Hepatic stellate cell (primary cell): ENCODE data around the gene MAP4K2.
"Not testable (repeated sequence)": the region's sequence is repeated elsewhere in the genome, so short reads cannot be mapped to it uniquely, and the experiment has no call there.

ENCODE experiments used
- DNase-seq: peaks from one replicate; pipeline ENCODE4 v3.0.0; 2011; ENCODE audit warnings: low spot score

The MAP4K2 gene

DNA sequence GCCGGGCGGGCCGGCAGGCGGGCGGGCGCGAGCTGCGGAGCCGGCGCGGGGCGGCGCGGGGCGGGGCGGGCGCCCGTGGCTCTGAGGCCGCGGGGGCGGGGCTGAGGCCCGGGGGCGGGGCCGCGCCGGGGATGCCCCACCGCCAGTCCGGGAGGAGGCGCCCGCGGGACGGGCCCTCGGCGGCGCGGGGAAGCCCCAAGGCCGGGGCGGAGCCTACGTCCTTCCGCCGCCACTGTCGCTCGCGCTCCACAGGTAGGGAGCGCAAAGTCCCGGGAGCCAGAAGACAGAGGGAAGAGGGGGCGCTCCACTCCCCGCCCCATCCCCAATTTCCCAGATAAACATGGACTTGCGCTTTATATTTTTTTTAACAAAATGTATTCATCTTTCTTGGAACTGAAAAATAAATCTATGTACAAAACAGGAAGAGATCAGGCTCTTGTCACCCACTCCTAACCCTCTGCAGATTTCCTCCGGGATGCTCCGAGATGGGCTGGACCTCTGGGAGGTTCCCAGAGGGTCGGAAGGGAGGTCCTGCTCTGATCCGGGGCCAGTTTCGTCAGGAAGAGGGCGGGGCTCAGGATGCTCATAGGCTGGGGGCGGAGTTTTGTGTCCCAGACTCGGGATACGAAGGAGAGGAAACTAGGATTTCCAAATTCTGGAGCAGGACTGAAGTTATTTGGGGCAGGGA lies at the start of gene MAP4K2:
TSS of gene MAP4K2 (minus strand) at position 57 of the 688 bp plus-strand sequence. CDS start 65 bp downstream, outside the sequence.
- peak; percentile 95 for DNase-seq

DNA sequence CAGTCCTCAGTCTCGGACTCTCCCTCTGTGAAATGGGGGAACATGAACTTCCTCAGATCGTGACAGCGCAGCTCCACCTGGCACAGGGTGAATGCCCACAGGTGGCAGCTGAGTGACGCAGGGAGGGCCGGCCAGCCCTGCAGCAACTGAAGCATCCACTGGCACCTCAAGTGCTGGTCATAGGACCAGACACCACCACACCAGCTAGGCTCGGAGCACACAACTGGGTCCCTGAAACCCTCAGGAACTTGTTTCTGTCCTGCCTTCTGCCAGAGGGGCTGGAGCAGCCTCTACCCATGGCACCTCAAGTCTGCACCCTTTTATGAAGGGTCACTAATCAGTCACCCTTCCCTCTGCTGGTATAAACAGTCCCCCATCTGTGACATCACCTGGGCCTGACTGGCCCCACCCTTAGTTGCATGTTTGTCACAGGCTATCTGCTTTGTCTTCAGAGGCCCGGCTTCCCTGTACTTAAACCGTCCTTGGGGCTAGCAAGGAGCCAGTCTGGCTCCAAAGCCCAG lies 48.9 kb upstream of the MAP4K2 start:
- DNase-seq: no peak

GRCh38 chr11:64850979-64851567 lies 48.1 kb upstream of the MAP4K2 start:
- DNase-seq: no peak

DNA sequence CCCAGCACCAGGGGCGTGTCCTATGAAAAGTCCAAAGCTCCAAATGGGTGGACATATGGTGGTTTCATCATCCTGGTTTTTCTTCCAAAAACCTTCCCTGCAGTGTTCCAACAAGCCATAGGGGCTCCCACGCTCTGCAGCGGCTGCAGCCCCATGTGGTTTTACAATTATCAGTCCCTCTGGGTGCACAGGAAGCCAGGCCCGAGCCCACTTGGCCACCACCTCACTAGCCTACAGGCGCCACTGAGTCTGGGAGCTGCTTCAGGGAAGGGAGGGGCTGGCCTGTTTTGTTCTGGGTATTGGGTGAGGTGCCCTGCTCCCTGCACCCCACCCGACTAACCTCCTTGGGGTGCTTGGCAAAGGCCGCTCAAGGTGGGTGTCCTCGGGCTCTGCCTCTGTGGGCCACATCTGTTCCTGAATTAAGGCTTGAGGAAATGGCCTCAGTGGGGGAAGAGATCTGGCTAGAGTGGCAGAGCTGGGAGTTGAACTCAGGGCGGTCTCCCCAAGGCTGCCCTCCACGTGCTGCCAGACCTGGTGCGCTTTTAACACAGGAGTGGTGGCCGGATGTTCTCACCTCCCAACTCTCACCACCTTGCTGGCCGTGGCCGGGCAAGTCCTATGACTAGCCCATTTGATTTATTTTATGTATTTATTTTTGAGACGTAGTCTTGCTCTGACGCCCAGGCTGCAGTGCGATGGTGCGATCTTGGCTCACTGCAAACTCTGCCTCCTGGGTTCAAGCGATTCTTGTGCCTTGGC lies 46.8 kb upstream of the MAP4K2 start:
- DNase-seq: no peak

- no peak for DNase-seq
Measured at GRCh38 chr11:64848826-64849597, 46.0 kb upstream of the MAP4K2 start.

GRCh38 chr11:64848214-64848825 lies 45.3 kb upstream of the MAP4K2 start:
- DNase-seq: no peak

DNA sequence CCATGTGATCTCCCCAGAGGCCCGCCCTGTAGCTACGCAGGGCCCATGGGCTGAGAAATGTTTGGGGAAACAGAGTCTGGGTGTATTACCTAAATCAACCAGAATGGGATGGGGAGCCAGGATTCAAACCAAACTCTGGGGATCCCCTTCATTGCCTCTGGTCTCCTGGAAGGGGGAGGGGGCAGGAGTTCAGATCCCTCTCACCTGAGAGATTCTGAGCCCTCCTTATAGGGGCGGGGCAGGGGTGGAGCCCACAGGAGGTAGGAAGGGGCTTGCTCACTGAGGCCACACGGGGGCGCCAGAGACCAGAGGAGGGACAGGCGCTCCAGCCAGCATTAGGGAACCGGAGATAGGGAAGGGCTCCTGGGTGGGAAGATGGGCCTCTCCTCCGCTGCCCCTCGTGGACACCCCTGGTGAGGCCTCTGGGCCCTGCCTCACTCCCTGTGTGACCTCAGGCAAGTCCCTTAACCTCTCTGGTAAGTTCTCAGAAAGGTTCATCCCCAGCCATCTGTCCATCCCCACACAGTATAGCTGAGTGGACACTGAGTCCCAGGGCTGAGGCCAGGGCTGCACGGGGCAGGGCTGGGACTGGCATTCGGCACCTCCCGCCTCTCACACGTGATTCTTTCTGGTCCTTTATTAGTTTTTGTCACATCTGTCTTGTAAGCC lies 44.1 kb upstream of the MAP4K2 start:
- peak; percentile 96 for DNase-seq

DNA sequence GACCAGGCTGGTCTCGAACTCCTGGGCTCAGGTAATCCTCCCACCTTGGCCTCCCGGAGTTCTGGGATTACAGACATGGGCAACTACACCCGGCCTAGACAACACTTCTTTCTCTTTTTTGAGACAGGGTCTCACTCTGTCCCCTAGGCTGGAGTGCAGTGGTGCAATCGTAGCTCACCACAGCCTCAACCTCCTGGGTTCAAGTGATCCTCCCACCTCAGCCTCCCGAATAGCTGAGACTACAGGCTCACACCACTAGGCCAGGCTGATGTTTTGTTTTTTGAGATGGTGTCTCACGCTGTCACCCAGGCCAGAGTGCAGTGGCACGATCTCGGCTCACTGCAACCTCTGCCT lies 42.7 kb upstream of the MAP4K2 start:
- not testable (repeated sequence) for DNase-seq

GRCh38 chr11:64845129-64845775 lies 42.2 kb upstream of the MAP4K2 start:
- DNase-seq: no peak

DNA sequence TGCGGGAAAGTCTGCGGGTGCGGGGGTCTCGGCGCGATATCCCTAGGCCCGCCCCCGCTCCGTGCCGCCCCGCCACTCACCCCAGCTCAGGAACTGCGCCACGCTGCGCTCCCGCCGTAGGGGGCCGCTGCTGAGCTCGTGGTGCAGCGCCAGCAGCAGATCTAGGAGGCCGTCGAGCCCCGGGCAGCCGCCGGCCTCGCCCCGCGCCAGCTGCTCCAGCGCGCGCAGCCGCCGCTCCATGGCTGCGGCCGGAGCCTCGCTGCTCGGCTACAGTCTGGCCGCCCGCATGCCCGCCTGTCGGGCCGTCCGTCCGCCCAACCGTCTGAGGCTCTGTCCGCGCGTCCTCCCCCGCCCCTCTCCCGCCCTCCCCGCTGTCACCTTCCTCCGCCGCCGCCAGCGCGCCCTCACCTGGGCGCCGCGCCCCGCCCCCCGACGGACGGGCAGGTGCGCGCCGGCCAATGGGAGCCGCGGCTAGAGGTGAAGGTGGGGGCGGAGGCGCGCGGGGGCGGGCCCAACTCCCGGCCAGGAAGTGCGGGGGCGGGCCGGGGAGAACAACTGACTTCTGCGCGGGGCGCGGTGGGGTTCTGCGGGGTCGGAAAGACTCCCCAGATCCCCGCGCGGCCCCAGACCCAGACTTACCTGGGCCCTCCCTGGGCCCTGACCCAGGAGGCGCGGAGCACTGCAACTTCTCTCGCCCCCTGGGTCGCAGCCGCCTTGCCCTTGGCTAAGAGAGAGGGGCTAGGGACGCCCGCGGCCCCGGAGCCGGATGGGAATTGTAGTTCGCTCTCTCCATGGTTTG lies 41.5 kb upstream of the MAP4K2 start, which contains the start of gene CDC42BPG:
TSS of gene CDC42BPG (minus strand) at position 324 of the 799 bp plus-strand sequence. CDS start at position 240, 84 bp downstream.
- DNase-seq: peak; percentile 91

DNA sequence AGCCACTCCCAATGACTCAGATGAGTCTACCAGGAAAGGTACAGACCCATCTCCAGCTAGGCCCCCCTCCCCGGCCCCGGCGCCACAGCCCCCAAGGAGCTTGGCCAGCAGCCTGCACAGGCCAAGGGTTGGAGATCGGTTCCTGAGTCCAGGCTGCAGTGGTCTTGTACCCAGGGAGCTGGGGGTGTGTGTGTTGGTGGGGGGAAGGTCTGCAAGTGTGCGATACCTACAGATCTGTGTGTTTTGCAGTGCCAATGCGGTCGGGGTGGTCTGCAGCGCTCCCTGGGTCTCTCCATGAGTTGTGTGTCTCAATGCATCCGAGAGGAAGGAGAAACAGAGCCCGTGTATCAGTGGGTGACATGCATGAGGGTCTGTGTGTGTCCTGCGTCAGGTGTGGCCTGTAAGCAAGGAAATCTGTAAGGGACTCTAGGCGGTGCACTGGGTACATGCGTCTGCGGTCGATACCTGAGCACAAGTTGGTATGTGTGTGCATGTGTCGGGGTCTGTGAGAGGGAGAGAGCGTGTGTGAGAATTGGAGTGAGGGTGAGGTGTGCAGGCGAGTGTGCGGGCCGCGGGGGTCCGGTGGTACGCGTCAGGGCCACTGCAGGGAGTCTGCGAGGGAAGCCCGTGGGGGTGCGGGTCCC lies 40.8 kb upstream of the MAP4K2 start:
- DNase-seq: no peak

DNA sequence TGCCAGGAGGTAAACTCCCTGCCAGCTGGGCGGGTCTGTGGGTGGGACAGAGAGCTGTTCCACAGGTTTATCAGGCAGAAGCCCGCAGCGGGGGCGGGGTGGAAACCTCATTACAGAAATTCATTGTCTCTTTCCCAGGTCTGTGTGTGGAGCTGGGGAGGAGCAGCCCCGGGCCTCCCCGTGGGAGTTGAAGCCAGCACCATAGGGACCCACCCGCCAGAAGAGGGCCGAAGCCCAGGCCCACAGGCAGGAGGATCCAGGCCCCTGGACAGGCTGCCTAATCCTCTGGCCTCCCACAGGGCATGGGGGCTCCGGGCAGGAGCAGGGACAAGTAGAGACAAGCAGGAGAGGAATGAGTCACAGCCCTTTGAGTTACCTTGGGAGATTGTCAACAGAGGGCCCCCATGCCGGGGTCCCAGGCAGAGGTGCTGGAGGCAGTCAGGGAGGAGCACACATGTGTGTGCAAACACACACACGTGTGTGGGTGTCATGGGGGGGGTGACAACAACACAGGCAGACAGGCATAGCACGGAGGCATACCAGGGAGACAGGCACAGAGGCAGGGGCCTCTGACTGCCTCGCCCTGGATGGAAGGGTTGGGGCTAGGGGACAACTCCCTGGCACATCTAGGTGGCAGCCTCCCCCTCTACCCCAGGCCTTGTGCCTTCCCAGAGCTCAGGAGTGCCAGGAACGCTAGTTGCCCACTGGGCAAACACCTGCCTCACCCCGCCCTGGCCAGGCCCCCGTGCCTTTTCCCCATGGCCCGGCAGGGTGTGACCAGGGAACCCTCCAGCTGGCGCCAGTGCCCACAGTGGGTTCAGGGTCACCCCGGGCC lies 40.1 kb upstream of the MAP4K2 start:
- DNase-seq: no peak

DNA sequence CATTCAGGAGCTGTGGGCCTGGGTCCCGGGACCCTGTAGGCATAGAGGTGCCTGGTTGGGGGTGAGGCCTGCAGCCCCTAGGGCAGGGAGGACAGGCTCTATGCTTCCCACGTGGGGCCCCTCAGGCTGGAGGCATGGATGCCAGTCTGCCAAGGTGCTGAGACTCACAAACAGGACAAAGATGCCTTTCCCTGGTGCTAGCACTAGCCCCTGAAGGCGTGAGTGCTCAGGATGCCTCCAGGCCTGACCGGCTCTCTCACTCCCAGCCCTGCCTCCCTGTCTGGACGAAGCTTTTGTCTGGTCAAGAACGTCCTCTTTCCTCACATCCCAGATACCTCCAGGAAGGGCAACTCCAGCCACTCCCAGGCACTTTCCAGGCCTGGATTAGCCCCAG lies 39.3 kb upstream of the MAP4K2 start:
- DNase-seq: no peak

DNA sequence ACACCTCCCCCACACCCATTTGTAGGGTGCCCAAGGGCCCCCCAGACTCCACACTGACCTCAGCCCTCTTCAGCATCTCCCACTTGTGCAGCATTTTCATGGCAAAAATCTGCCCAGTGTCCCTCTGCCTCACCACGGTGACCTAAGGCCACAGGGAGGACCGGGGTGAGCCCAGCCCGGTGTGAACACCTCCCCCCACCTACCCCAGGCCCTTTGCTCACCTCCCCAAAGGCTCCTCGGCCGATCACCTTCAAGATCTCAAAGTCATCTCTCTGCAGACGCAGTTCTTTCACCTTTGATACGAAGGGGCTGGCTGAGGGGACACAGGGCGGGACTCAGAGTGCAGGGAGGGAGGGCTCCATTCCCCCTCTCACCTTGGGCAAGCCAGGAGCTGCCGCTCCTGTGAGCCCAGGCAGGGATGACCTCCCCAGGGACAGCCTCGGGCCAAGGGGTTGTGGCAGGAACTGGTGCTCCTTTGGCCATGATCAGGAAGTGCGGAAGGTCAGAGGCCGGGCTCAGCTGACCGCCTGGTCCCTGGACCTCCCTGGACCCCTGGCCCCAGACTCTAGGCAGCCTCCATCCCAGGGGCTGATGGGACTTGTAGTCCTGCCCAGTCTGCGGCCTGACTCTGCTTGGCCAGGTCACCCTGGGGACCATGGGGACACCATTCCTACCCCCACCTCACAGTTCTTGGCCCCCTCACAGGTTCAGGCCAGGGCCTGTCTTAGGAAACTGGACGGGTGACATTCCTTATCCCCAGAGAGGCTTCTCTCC lies 38.8 kb upstream of the MAP4K2 start:
- no peak for DNase-seq

GRCh38 chr11:64839887-64840782 lies 37.1 kb upstream of the MAP4K2 start:
- no peak for DNase-seq

DNA sequence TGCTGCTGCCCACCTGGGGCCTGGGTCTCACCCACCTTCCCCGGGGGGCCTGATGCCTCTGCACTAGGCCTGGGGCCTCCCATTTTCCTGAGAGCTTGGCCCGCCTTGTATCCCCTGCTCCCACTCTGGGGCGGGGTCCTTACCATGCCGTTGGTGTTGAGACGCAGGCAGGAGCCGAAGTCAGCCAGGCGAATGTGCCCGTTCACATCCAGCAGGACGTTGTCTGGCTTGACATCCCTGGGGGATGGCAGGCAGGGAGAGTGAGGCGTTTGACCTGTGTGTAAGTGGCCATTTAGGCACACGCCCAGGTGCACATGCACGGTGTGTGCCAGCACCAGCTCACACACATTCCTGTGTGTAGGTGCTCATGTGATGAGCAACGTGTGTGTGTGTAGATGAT lies 36.3 kb upstream of the MAP4K2 start:
- no peak for DNase-seq
